Coronary artery (tissue), 2 donors: ENCODE measurements around the gene GSTM2.
"Not testable (repeated sequence)": the region's sequence is repeated elsewhere in the genome, so short reads cannot be mapped to it uniquely, and the experiment has no call there.

ENCODE experiments used
- DNase-seq: peaks from one replicate; pipeline ENCODE4 v3.0.0-alpha.2; 2017; ENCODE audit warnings: low spot score
- H3K27ac ChIP-seq, 2 donors: fragments of 200-600 bp; sonication (generic); one replicate each; pipeline ENCODE4 v1.5.1; 2016 to 2019
- H3K4me3 ChIP-seq: fragments of 200-600 bp; sonication (generic); 2 replicates; pipeline ENCODE4 v1.5.1; 2016; ENCODE audit warnings: mild to moderate bottlenecking, moderate library complexity
- TF ChIP-seq, protein P1 (sequence below): fragments of 200-600 bp; sonication (generic); IDR thresholded peaks from one replicate; pipeline ENCODE4 v1.5.1; 2019; ENCODE audit warnings: antibody characterized with exemption

The GSTM2 gene

DNA sequence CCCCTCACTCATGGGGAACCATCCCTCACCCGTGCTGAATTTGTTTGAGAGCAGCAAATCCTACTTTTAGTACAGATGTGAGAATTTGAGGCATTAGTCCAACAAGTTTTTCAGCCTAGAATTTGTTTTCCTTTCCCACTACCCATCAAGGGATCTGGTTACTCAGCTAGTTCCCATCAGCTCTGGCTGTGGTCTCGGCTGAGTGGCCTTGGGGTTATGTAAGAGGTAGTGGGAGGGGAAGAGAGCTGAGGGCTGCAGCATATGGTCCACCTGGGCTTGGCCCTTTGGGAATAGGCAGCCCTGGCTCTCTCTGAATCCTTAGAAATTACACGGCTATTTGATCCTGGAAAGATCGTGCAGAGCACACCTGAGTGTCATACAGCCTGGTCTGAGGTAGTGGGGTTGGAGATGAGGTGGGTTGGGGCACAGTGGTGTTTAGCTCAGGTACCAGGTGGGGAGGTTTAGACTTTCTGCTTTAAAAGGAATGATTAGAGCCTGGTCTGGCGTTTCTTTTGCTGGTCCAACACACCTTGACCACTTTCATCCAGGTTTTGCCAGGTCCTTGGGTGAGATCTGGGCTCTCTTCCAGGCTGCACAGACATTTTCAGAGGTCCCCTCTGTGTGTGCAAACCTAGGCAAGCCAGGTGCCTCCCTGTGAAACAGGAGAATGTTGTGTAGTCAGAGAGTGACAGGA lies 7.7 kb upstream of the GSTM2 start:
- Histone ChIP-seq H3K4me3 (no peak overlapping the region), H3K27ac (no peak overlapping the region)
- TF ChIP-seq, protein P1, sequence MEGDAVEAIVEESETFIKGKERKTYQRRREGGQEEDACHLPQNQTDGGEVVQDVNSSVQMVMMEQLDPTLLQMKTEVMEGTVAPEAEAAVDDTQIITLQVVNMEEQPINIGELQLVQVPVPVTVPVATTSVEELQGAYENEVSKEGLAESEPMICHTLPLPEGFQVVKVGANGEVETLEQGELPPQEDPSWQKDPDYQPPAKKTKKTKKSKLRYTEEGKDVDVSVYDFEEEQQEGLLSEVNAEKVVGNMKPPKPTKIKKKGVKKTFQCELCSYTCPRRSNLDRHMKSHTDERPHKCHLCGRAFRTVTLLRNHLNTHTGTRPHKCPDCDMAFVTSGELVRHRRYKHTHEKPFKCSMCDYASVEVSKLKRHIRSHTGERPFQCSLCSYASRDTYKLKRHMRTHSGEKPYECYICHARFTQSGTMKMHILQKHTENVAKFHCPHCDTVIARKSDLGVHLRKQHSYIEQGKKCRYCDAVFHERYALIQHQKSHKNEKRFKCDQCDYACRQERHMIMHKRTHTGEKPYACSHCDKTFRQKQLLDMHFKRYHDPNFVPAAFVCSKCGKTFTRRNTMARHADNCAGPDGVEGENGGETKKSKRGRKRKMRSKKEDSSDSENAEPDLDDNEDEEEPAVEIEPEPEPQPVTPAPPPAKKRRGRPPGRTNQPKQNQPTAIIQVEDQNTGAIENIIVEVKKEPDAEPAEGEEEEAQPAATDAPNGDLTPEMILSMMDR = no peak
- DNase-seq = no peak

DNA sequence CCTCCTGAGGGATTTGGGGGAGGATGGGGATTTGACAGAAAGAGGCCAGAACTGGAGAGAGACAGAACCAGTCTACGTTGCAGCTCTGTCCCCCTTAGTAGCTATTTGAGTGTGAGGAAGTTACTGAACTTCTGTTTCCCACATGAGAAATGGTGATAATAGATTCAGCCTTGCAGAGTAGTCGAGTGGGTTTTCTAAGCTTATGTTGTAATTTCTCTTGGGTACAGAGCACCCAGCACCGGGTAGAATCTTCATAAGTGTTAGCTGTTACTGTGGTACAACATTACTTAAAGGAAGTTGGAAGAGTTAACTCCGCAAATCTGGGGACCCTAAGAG lies 7.2 kb upstream of the GSTM2 start:
- H3K27ac ChIP-seq, DNase-seq, H3K4me3 ChIP-seq: not testable (repeated sequence)

DNA sequence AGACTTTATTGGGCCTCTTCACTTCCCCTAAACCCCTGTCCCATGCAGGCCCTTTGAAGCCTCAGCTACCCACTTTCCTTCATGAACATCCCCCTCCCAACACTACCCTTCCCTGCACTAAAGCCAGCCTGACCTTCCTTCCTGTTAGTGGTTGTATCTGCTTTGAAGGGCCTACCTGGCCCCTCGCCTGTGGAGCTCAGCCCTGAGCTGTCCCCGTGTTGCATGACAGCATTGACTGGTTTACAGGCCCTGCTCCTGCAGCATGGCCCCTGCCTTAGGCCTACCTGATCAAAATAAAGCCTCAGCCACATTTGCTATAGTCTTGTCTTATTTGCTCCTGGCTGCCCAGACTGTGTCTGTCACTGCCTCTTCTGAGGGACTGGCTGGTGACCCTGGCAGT lies 6.5 kb upstream of the GSTM2 start:
- Histone ChIP-seq H3K4me3 (no peak overlapping the region), H3K27ac (no peak overlapping the region)
- no peak for DNase-seq
- TF ChIP-seq, protein P1 = no peak

DNA sequence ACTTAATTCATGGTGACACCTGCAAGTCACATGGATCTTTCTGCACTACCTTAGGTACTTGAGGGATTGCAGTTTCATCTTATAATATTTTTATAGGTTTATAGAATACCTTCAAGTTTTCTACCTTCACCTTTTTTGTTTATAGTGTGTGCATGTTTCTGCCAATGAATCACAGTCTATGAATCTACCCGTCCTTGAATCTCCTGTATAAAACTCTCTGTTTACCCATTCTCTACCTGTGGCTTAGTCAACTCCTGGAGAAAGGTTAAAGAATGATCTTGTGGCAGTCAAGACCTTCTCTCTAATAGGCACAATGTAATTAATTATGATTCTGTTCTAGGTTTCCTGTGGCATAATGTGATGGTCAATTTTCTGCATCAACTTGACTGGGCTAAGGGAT lies 3.2 kb upstream of the GSTM2 start:
- H3K27ac ChIP-seq = no peak overlapping the region
- TF ChIP-seq, protein P1 = no peak
- no peak for DNase-seq
- H3K4me3 ChIP-seq = no peak overlapping the region

DNA sequence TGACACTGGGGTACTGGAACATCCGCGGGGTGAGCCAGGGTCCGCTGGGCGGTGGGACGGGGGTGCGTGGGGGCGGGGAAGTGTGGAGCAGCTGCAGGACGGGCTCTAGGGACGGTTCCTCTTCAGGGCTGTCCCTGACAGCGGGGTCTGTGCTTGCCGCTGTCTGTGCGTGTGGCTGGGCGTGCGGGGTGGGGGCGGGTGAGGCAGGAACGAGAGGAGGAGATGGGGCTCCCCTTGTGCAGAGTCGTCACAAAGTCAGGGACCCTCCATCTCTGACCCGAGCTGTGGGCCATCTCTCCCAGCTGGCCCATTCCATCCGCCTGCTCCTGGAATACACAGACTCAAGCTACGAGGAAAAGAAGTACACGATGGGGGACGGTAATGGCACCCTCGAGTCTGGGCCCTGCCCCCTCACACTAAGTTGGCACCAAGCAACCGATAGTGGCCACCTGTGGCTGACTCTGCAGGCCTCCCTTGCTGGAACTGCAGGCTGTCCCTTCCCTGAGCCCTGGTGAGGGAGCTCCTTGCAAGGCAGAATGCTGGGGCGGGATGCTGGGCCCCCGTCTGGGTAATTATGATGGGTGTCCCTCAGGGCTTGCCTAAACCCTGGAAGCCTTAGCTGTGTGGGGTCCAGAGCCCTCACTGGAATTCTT lies 392 bp downstream of the GSTM2 start:
- TF ChIP-seq, protein P1 = no peak
- no peak for DNase-seq
- Histone ChIP-seq H3K4me3 (peak overlapping the region; percentile 93), H3K27ac (peak overlapping the region in 1 of 2 donors; percentile 82)

DNA sequence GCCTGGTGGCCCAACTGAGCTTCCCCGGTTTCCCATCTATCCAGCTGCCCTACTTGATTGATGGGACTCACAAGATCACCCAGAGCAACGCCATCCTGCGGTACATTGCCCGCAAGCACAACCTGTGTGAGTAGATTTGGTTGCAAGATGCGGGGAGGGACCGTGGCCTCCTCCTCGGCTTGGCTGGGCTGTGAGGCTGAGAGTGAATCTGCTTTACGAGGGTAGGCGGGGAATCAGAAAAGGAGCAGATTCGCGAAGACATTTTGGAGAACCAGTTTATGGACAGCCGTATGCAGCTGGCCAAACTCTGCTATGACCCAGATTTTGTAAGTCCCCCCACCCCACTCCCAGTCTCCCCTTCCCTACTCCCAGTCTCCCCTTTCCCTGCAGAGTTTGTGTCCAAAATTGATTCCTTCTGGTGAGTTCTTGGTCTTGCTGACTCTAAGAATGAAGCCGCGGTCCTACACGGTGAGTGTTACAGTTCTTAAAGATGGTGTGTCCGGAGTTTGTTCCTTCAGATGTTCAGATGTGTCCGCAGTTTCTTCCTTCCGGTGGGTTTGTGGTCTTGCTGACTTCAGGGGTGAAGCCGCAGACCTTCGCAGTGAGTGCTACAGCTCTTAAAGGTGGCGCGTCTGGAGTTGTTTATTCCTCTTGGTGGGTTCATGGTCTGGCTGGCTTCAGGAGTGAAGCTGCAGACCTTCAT lies 1.5 kb downstream of the GSTM2 start:
- TF ChIP-seq, protein P1 = no peak
- no peak for DNase-seq
- no peak overlapping the region for H3K4me3 ChIP-seq
- H3K27ac ChIP-seq = no peak overlapping the region

DNA sequence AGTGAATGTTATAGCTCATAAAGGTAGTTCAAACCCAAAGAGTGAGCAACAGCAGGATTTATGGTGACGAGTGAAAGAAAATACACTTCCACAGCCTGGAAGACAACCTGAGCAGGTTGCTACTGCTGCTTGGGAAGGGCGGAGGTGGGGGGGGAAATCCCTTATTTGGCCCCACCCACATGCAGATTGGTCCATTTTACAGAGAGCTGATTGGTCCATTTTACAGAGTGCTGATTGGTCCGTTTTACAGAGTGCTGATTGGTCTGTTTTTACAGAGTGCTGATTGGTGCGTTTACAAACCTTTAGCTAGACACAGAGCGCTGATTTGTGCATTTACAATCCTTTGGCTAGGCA lies 2.1 kb downstream of the GSTM2 start:
- not testable (repeated sequence) for H3K27ac ChIP-seq, H3K4me3 ChIP-seq, DNase-seq

DNA sequence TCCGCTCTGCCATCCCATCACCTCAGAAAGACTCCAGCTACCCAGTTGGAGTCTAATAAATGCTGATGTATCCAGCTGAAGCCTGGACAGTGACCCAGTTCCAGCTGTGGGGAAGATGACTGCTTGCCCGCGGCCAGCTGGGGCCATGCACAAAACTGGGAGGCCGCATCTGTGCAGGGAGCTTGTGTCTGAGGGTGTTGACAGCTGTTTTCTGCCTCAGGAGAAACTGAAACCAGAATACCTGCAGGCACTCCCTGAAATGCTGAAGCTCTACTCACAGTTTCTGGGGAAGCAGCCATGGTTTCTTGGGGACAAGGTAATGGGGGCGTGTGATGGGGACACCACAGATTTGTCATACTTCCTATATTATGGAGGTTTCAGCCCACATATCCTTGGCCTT lies 3.2 kb downstream of the GSTM2 start:
- DNase-seq = no peak
- H3K27ac ChIP-seq = no peak overlapping the region
- TF ChIP-seq, protein P1 = no peak
- no peak overlapping the region for H3K4me3 ChIP-seq

DNA sequence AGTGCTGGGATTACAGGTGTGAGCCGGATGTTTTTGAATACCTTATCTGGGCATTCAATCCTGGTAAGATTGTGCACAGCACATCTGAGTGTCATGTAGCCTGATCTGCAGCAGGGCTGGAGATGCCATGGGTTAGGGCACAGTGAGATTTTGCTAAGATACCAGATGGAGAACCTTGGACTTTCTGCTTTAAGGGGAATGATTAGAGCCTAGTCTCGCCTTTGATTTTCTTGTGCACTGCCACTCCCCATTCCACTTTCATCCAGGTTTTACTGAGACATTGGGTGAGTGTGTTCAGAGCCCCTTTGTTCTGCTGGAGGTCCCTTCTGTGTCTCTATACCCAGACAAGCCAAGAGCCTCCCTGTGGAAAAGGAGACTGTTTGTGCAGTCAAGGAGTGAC lies 6.0 kb downstream of the GSTM2 start:
- not testable (repeated sequence) for H3K27ac ChIP-seq, DNase-seq

DNA sequence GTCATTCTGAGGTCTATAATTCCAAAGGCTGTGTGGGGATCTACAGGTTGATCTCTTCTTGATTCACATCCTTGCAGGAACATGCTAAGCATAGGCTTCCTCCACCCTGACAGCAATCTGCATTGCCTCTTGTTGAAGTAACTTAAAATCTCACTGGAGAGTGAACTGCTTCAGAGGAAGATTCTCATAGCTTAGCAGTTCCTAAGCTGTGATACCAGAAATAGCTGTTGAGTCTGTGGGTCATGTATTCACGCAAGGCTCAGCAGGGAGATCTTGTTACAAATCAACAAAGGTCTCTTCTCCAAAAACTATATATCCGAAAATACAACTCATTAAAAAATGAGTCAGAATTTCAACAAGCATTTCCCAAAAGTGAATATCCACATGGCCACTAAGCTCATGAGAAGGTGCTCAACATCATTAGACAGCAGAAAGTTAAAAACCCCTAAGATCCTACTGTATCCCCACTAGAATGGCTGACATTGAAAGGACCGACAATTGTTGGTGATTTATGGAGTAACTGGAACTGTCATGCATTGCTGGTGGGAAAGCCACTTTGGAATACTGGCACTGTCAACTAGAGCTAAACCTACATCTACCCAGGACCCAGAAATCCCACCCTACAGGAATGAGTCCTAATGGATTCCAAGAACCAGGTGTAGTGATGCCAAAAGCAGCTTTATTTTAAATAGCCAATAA lies 9.0 kb downstream of the GSTM2 start:
- not testable (repeated sequence) for H3K4me3 ChIP-seq, H3K27ac ChIP-seq, DNase-seq

More for the DNA sequence above, 6.0 kb downstream of the GSTM2 start:
- H3K4me3 ChIP-seq = not testable (repeated sequence)
